Esophagus muscularis mucosa (tissue), 4 donors: ENCODE data around the gene SSRP1.
"Not testable (repeated sequence)": the region's sequence is repeated elsewhere in the genome, so short reads cannot be mapped to it uniquely, and the experiment has no call there.

Experiments
- EP300 ChIP-seq: sonication (generic); formaldehyde crosslinking; IDR thresholded peaks from one replicate; pipeline ENCODE4 v1.6.1; 2017; ENCODE audit warnings: antibody characterized with exemption
- POLR2A ChIP-seq: fragments of 450-650 bp; IDR thresholded peaks from one replicate; pipeline ENCODE4 v1.6.1; 2017; ENCODE audit warnings: antibody characterized with exemption, moderate library complexity, mild to moderate bottlenecking, low read depth
- POLR2AphosphoS5 ChIP-seq, 2 donors: sonication (generic); formaldehyde crosslinking; IDR thresholded peaks; one replicate each; pipeline ENCODE4 v1.6.1; 2017; ENCODE audit warnings: antibody characterized with exemption in 2 of 2
- TF ChIP-seq, protein P1 (sequence below), 3 experiments: fragments of 200-600 bp in 2 of 3; fragments of 450-650 bp in 1 of 3; sonication (generic) in 2 of 3; IDR thresholded peaks; one replicate each; pipeline ENCODE4 v1.5.1; 2017 to 2019; ENCODE audit warnings: antibody characterized with exemption in 3 of 3, mild to moderate bottlenecking in 2 of 3, moderate library complexity in 1 of 3

DNA sequence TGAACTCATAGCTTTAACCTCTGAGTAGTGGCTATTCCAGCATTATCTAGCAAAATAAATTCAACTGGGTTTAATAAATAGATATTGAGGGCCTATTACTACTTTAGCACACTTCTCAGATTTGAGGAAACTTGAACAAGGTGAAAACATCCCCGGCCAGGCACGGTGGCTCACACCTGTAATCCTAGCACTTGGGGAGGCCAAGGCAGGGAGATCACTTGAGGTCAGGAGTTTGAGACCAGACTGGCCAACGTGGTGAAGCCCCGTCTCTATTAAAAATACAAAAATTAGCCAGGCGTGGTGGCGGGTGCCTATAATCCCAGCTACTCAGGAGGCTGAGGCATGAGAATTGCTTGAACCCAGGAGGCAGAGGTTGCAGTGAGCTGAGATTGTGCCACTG is 1.2 kb upstream of the SSRP1 start:
- TF ChIP-seq, protein P1, sequence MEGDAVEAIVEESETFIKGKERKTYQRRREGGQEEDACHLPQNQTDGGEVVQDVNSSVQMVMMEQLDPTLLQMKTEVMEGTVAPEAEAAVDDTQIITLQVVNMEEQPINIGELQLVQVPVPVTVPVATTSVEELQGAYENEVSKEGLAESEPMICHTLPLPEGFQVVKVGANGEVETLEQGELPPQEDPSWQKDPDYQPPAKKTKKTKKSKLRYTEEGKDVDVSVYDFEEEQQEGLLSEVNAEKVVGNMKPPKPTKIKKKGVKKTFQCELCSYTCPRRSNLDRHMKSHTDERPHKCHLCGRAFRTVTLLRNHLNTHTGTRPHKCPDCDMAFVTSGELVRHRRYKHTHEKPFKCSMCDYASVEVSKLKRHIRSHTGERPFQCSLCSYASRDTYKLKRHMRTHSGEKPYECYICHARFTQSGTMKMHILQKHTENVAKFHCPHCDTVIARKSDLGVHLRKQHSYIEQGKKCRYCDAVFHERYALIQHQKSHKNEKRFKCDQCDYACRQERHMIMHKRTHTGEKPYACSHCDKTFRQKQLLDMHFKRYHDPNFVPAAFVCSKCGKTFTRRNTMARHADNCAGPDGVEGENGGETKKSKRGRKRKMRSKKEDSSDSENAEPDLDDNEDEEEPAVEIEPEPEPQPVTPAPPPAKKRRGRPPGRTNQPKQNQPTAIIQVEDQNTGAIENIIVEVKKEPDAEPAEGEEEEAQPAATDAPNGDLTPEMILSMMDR (IDR thresholded peaks at IDR 0.05), result not testable (repeated sequence)
- not testable (repeated sequence) for TF ChIP-seq POLR2A; POLR2AphosphoS5 (IDR thresholded peaks at IDR 0.05); EP300
